HG03066 (cell line): ENCODE measurements around the gene AP2A2.

Experiments used
- ATAC-seq: cut with Tn5 transposase; IDR thresholded peaks from one replicate; pipeline ENCODE4 v1.9.1; 2021; ENCODE audit warnings: low read depth; ENCODE audit not compliant: unreplicated experiment

AP2A2 gene

DNA sequence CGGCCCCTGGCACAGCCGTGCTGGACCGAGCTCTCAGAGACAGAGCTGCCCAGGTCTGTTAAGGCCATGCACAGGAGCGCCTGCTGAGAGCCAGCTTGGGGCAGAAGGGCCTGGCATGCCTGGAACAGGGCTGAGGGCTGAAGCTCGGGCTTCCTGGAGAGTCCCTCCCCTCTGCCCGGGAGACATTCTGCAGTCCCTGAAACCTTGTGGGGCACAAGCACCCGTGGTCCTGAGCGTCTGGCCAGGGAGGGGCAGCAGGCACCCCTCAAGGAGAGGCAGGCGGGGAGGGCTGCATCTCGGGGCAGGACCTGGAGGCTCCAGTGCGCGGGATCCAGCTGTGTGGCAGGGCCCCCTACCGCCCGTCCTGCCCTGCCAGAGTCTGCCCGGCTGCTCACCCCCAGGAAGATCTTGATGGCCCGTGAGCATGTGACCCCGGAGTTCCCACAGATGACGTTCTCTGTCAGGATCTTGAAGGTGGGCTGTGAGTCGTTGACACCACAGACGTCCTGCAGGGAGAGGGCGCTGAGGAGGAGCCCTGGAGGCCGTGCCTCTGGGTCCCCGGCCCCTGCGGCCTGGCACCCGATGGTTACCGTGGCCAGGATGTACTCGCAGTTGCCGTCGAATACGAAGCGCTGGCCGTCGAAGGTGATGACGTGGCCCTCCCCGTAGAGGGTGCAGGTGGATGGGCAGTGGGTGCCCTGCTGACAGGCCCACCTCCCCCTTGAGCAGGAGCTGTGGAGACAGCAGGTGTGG, 99.9 kb downstream of the AP2A2 start:
- no peak for ATAC-seq

DNA sequence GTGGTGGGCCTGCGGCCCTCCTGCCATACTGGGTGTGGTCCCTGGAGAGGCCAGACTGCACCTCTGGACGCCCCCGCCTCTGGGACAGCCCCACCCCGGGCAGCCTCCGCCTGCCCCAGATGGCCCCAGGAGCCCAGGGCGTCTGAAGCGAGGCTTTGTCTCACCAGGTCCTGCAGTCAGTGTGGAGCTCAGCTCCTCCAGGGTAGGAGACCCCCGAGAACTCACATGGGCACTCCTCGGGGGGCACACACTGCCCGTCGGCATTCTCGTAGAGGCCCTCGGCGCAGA, 100.4 kb downstream of the AP2A2 start:
- ATAC-seq = no peak

DNA sequence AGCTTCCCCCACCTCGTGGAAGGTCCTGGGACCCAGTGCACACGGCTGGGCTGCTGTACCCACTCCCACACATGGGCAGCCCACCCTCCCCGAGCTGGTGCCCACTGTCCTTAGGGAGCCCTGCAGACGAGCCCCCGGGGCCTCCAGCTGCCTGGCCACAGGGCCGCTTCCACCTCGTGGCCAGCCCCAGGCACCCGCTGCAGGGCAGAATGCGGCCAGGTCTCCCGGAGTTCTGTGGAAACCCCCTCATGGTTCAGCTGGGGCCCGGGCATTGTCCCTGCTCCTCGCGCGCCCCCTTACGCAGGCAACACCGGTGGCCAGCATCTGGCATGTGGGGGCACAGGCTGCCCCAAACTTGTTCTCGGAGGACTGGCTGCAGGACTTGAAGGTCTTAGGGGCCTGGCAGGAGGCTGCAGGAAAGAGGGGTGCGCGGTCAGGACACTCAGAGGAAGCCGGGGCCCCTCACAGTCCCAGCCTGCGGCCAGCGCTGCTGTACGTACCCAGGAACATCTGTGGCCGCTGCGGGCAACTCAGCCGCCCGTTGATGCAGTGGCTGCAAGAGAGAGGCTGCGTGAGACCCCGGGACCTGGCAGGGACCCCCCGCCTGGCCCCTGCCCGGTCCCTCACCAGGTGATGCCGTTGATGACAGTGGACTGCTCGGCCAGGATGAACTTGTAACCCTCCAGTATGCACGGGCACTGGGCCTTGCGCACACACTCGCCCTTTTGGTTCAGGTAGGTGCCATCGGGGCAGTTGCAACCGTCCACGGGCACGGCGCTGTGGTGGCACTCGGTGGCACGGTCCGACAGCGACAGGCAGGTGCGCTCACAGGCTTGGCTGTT, 101.2 kb downstream of the AP2A2 start:
- ATAC-seq = no peak

DNA sequence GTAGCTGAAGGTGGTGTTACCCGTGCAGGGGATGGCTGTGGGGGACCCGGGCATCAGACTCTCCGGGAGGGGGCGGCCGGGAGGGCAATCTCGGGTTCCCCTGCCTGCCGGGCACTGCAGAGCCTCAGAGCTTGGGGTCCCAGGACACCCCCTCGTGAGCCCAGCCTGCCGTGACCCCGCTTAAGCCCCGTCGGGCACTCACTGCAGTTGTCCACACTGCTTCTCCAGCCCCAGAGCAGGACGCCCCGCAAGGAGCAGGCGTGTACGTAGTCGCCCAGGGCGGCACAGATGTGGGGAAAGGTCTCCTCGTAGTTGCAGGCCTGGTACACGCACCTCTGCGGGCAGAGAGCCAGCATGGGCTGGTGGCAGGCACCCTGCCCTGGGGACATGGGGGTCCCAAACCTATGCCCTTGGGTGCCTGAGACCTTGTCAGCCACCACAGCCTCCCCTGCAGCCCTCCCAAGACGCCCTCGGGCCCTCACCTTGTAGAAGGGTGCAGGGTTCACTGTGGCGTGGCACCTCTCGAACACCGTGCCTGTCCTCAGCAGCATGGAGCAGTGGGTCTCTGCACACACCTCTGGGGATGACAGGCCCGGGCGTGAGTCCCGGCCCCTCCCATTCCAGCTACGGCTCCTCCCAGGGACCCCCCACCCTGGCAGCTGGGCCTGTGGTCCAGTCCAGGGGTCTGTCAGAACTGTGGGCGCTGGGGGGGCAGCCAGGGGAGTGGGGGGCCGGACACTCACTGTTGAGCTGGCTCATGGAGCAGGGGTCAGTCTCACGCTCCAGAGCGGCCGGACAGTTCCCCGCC, 102.0 kb downstream of the AP2A2 start:
- no peak for ATAC-seq

DNA sequence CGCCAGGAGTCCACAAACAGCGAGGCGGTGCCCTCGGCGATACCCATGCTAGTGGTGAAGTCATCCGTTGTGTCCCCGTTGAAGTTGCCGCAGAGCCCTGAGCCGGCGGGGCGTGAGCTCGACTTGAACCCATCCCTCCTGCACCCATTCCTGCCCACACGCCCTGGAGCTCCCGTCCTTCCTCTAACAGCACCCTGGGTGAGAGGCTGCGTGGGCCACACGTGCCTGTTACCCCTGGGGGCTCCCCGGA, 102.5 kb downstream of the AP2A2 start:
- no peak for ATAC-seq

DNA sequence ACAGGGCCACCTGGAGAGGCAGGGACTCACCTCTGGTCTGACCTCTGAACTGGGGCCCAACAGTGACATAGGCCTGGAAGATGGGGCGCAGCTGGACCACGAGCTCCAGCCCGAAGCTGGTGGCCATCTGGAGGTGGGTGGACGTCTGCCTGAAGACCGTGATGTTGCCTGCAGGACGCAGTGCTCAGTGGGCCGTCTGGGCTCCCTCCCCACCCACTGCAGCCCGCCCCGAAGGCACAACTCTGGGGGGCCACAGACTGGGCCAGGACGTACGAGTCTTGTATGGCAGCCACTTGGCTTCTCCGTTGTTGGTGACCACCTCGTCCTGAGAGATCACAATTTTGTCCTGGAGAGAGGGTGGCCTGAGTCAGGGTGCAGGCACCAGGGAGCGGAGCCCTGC, 102.9 kb downstream of the AP2A2 start:
- ATAC-seq = no peak

DNA sequence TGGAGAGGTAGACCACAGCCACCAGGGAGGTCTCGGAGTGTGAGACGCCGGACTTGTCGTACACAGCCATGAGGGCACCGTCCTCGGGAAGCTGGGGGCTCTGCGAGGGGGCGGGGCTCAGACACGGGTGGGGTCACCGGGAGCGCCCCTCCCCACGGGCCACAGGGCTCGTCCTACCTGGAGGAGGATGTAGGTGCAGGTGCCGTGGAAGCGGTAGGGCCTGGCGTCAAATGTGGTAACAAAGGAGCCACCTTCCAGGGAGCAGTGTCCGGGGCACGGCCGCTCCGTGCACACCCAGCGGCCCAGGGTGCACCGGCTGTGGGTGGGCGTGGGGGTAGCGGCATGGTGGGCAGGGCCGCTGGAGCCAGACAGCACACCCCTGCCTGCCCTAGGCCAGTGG, 103.4 kb downstream of the AP2A2 start:
- ATAC-seq = no peak

DNA sequence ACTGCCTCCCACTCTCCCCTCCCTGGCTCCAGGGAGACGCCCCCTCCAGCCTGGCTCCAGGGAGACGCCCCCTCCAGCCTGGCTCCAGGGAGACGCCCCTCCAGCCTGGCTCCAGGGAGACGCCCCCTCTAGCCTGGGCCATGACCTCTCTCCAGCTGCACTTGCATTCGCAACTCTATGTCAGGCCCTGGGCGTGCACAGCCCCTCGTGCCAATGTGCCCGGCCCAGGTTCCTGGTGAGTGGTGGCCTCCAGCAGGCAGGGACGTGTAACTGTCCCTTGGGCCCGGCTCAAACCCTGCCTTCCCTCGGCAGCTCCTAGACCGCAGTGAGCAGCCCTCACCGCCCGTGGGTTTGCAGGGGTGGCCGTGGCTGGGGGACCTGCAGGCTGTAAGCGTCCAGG, 104.0 kb downstream of the AP2A2 start:
- ATAC-seq = no peak

DNA sequence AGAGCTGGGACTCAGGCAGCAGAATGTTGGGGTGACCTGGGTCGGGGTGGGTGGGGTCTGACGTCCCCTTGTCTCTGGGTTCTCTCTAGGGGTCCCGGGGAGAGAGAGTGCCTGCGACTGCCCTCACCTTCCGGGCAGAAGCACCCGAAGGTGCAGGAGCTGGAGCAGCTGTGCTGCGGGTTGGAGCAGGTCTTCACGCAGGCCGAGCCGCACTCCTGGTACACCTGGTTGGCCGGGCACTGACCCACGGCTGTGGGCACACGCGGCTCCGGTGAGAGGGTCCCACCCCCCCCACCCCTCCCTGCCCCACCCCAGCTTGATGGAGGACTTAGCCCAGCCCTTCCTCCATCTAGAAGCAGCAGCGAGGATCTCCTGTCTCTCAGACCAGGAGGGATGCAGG, 104.4 kb downstream of the AP2A2 start:
- no peak for ATAC-seq

DNA sequence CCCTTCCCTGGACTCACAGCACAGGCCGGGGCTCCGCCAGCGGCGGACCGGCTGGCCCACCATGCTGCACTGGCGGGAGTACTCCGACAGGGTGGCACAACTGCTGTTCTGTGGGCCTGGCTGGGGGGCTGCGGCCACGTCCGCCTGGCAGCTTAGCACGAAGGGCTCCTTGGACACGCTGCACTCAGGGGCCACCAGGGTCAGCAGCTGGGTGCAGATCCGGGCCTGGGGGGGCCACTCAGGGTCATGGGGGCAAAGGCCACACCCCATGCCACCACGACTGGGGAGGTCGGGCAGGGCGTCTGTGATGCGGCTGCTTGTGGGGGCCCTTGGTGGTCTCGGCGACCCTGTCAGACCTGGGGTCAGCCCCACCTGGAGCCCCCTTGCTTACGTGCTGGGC, 104.9 kb downstream of the AP2A2 start:
- no peak for ATAC-seq

DNA sequence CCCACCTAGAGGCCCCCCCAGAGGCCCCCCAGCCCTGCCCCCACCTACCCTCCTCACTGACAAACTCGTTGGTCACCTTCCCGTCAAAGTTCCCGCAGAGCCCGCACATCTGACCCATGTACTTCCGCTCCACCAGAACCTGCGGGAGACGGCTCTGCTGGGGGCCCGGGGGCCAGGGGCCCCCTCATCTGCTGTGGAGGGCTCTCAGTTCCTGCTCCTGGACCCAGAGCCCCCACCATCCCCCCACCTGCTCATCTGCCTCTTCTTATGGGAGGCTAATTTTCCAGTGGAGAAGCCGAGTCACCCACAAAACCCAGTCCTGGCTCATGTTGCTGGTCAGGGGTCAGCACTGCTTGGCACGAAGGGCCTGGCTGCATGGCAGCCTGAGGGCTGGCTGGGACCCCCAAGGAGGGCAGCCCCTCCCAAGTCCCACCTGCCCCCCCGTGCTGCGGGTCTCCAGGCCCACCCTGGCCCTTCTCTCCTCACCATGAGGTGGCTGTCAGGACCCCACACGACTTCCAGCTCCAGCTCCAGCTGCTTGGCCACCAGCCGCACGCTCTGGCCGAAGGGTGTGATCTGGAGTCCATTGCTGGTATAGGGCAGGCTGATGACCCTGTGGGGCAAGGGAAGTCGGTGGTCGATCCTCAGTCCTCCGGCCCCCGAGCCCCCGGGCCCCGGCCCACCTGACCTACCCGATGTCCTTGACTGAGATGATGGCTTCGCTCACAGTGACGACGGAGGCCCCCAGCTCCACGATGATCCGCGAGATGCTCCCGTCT, 105.6 kb downstream of the AP2A2 start:
- no peak for ATAC-seq

DNA sequence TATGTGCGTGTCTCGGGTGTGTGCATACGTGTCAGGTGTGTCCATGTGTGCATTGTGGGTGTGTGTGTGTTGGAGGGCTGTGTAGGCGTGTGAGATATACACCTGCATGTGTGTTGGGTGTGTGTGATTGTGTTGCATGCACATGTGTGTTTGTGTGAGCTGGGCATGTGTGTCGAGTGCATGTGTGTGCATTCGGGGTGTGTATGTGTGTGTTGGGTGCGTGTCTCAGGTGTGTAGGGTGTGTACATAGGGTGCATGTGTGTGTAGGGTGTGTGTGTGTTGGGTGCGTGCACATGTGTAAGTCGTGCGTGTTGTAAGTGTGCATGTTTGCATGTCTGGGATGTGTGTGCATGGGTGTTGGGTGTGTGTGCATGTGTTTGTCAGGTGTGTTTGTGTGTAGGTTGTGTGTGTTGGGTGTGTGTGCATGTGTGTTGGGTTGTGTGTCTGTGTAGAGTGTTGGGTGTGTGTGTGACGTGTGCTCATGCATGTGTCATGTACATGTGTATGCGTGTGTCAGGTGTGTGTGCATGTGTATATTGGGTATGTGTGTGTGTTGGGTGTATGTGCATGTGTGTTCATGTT, 106.7 kb downstream of the AP2A2 start:
- ATAC-seq = no peak

DNA sequence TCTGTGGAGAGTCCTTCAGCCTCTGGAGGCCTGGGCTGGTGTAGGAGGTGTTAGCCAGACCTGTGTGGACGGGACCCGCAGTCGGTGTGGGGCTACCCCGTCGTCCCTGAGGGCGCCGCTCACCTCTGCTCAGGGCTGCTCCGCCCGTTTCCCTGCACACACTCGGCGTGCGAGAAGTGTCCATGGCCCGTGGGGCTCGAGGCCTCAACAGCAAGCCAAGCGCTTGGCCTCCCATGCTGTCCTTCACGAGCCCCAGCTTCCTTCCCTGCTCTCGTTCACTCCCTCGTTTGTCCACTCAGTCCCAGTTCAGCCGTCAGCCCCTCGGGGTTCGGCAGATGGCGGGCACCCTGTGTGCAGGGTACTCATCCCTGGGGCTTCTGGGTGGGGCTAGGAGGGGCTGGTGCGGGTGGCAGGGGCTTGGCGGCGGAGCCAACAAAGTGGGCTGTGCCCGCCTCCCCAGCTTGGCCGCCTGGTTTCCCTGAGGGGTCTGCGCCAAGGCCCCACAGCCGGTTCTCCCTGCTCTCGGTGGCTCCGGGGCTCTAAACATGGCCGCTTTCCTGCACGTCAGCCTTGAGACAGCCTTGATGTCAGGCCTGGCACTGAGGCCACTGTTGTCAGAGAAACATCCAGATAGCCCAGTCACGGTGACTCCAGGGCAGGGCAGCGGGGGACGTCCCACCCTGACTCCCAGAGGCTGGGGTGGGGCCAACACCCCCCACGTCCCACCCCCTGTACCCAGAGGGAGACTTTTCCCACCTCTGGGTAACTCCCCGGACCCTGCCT, 107.5 kb downstream of the AP2A2 start:
- ATAC-seq = no peak

DNA sequence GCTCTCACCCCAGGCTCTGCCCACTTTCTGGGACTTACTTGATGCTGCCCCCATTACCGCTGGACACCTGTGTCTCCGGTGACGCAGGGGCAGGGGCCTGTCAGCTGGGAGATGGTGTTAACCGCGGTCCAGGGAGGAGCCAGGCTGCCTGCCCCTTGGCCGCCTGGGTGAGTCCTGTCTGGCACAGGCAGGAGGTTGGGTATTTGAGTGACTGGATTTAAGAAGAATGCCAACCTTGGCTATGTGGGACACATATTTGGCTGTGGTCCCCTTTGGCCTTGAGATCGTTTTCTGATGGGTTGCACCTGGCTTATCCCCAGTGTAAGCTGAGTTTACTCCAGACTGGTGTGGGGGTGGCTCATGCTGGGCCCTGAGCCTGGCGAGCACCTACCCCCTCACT, 108.3 kb downstream of the AP2A2 start:
- ATAC-seq = no peak

DNA sequence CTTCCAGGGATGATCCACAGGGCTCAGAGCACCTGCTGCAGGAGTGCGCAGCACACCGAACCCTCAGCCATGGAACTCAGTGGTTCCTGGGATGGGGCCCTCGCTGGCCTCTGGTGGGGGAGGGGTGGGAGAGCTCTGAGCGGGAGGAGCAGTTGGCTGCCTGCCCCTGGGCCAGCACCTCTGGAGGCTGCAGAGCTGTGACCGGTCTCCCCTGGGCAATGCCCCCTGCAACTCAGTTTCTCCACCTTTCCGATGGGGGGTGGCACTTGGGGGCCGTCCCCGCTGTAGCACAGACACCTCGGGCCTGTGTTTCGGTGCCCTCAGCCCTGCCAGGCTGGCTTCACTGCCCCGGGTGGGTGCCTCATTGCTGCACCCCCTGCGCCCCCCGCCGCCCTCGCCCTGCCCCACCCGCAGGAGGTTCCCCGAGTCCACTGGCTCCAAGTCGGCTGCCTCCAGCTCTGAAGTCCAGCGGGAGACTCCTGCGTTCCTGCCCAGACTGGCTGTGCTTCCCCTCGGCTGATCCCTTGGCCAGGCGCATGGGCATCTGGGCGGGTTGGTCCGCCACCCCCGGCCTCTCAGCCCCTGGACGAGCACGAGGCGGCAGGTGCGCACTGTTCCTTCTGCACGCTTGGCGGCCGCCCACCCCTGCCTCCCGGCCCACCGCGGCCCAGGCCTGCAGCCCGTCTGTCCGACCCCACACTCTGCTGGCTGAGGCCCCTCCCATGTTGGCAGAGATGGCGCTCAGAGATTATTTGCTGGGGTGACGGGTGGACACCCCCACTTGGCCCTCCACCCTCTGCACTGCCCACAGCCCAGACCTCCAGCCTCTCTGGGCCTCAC, 109.0 kb downstream of the AP2A2 start:
- no peak for ATAC-seq

DNA sequence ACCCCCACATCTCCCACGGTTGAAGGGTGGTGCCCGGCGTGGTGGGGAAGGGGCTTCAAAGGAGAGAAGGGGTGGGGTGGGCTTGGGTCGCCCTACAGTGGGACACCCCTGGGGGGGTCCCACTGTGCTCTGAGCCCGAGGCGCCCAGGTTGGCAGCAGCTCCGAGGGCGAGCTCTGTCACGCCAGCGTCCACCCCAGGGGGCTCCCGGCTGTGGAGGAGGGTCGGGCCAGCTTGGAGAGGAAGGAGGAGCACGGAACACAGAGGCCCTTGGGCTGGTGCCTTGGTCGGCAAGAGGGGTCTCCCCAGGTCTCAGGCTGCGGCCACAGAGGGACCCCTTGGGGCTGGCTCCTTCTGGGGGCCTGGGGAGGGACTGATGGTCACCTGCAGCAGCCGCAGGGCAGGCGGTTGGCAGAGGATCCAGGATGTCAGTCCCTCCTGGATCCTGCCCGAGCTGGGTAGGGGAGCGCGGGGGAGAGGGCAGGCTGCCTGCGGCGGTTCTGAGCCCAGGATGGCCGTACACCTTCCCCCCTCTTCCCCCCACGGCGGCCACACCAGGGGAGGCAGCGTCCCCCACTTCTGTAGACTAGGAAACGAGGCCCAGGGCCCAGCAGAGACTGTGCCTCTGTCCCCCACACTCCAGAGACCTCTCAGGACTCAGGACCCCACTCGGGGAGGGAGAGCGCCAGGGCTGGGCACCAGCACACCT, 110.1 kb downstream of the AP2A2 start:
- ATAC-seq = no peak

DNA sequence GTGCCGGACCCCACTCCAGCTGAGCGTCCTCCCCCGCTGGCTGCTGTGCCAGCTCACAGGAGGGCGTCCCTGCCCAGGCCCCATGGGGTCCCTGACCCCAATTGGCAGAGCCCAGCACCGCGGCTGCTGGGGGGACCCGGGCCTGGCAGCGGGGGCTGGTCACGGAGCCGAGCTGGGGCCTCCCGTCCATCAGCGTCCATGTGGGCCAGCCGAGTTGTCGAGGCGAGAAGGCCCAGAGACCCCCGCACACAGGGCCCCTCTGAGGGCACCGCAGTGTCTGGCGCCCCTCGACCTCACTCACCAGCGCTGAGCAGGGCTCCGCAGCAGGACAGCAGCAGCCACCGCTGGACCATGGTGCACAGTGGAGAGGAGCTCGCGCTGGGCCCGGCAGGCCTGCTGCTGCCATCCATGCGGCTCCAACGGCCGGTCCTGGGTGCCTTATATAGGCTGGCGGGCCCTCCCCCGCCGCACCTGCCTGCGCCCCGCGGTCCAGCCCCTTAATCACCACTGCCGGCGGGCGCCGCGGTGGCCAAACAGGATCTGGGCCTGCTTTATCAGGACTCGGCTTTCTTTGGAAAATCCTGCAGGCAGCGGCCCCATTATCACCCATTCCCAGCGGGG, 110.7 kb downstream of the AP2A2 start, which contains the start of gene MUC6:
Gene MUC6, minus strand, starts transcription at position 416 of the 621 bp plus-strand sequence. Its CDS starts 63 bp downstream, at position 353.
- ATAC-seq = no peak

DNA sequence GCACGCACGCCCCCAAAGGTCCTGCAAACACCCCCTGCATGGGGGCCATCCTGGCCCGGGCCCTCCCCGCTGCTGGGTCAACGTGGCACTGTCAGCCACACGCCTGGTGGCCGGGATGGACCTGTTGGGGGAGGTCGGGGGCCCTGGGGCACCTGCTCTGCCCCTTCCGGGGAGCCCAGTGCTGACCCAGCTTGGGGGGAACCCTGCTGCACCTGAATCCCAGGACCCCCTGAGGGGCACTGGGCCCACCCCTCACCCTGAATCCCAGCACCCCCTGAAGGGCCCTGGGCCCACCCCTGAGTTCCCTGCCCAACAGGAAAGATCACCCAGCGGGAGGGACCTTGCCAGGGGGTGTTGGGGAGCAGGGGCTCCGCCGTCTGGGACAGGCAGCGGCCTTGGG, 111.3 kb downstream of the AP2A2 start:
- no peak for ATAC-seq
